Chondrocyte (in vitro differentiated cells): ENCODE data around the gene WTIP. TPM values are rescaled to one million over a fixed set of nuclear protein-coding genes. Genes with fewer than 3 reads are reported as not detected.

Experiments
- DNase-seq: peaks from one replicate; pipeline ENCODE4 v3.0.0; 2021; ENCODE audit warnings: mixed read lengths, low spot score
- H3K27ac Mint-ChIP-seq: one replicate; pipeline ENCODE4 v1.8.0; 2021; ENCODE audit warnings: mild to moderate bottlenecking, moderate library complexity, mixed read lengths; ENCODE audit not compliant: unreplicated experiment
- H3K27me3 Mint-ChIP-seq: 2 replicates; pipeline ENCODE4 v1.8.0; 2021; ENCODE audit warnings: low read depth, mixed read lengths
- H3K36me3 Mint-ChIP-seq: 2 replicates; pipeline ENCODE4 v1.8.0; 2021; ENCODE audit warnings: low read depth, mixed read lengths
- H3K4me1 Mint-ChIP-seq: 2 replicates; pipeline ENCODE4 v1.8.0; 2021; ENCODE audit warnings: low read depth, mild to moderate bottlenecking, mixed read lengths
- H3K4me3 Mint-ChIP-seq: one replicate; pipeline ENCODE4 v1.8.0; 2021; ENCODE audit warnings: mild to moderate bottlenecking, moderate library complexity, mixed read lengths; ENCODE audit not compliant: unreplicated experiment
- H3K9me3 Mint-ChIP-seq: 2 replicates; pipeline ENCODE4 v1.8.0; 2021; ENCODE audit warnings: low read depth, mixed read lengths
- CTCF ChIP-seq: fragments of 200-600 bp; sonication (generic); IDR thresholded peaks from 2 replicates; pipeline ENCODE4 v1.5.0; 2021; ENCODE audit warnings: antibody characterized with exemption, mild to moderate bottlenecking, moderate library complexity
- total RNA-seq: library from RNA; stranded (reverse); gene quantifications from 3 replicates; pipeline ENCODE4 v1.2.1, GENCODE V29; 2021

The WTIP gene
- total RNA-seq, 1 donor from 2014 or later: 45.9 TPM

- Mint-ChIP-seq H3K27me3 (no peaks in the 10 kb centered on the region), H3K9me3 (no peaks in the 10 kb centered on the region), H3K4me3 (no peak overlapping the region), H3K27ac (no peak overlapping the region), H3K4me1 (peaks cover 15% of the 10 kb centered on the region), H3K36me3 (peaks cover 19% of the 10 kb centered on the region)
- no peak for TF ChIP-seq CTCF
- DNase-seq: peak; percentile 15
Observed at GRCh38 chr19:34489175-34489574, 7.6 kb downstream of the WTIP start.

GRCh38 chr19:34490141-34490766, 8.7 kb downstream of the WTIP start:
- Mint-ChIP-seq H3K4me3 (no peak overlapping the region), H3K36me3 (peaks cover 22% of the 10 kb centered on the region), H3K4me1 (peaks cover 10% of the 10 kb centered on the region), H3K9me3 (no peaks in the 10 kb centered on the region), H3K27ac (no peak overlapping the region), H3K27me3 (no peaks in the 10 kb centered on the region)
- TF ChIP-seq CTCF: no peak
- peak; percentile 72 for DNase-seq

- no peaks in the 10 kb centered on the region for H3K27me3 Mint-ChIP-seq
- no peak overlapping the region for H3K4me3 Mint-ChIP-seq
- DNase-seq: peak; percentile 79
- TF ChIP-seq CTCF: no peak
- H3K4me1 Mint-ChIP-seq: no peaks in the 10 kb centered on the region
- peaks cover 23% of the 10 kb centered on the region for H3K36me3 Mint-ChIP-seq
- H3K9me3 Mint-ChIP-seq: no peaks in the 10 kb centered on the region
- H3K27ac Mint-ChIP-seq: no peak overlapping the region
Observed at GRCh38 chr19:34493038-34493648, 11.6 kb downstream of the WTIP start.

GRCh38 chr19:34493649-34494044, 12.1 kb downstream of the WTIP start:
- Mint-ChIP-seq H3K4me3 (no peak overlapping the region), H3K27ac (no peak overlapping the region), H3K36me3 (peaks cover 26% of the 10 kb centered on the region), H3K9me3 (no peaks in the 10 kb centered on the region), H3K4me1 (no peaks in the 10 kb centered on the region), H3K27me3 (no peaks in the 10 kb centered on the region)
- TF ChIP-seq CTCF: no peak
- DNase-seq: peak; percentile 47

GRCh38 chr19:34494601-34495000, 13.0 kb downstream of the WTIP start:
- no peak for TF ChIP-seq CTCF
- peaks cover 28% of the 10 kb centered on the region for H3K36me3 Mint-ChIP-seq

More at GRCh38 chr19:34494601-34495000, 13.0 kb downstream of the WTIP start:
- Mint-ChIP-seq H3K27ac (no peak overlapping the region), H3K4me1 (no peaks in the 10 kb centered on the region), H3K4me3 (no peak overlapping the region), H3K9me3 (no peaks in the 10 kb centered on the region), H3K27me3 (no peaks in the 10 kb centered on the region)
- peak; percentile 77 for DNase-seq
